Measurements from ENCODE around the gene ELL.

DNA sequence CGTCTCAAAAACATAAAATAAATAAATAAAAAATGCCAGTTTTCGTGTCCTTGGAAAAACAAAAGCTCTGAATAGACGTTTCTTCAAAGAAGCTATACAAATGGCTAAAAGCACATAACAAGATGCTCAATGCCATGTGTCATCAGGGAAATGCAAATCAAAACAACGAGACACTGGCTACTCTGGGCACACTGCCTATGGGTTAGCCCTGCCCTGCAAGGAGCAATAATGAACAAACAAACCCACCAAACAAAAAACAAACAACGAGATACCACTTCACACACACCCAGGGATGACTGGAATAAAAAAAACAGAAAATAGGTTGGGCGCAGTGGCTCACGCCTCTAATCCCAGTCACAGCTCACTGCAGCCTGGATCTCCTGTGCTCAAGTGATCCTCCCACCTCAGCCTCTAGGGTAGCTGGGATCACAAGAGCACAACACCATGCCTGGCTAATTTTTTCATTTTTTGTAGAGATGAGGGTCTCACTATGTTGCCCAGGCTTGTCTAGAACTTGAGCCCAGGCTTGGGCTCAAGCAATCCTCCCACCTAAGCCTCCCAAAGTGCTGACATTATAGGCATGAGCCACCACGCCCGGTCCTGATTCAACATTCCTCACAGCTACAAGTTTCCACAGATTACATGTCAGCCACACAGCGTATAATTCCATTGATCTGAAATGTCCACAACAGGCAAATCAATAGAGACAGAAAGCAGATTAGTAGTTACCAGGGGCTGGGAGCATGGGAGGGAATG lies 68.4 kb downstream of the ELL start:
- TF ChIP-seq, protein P1, sequence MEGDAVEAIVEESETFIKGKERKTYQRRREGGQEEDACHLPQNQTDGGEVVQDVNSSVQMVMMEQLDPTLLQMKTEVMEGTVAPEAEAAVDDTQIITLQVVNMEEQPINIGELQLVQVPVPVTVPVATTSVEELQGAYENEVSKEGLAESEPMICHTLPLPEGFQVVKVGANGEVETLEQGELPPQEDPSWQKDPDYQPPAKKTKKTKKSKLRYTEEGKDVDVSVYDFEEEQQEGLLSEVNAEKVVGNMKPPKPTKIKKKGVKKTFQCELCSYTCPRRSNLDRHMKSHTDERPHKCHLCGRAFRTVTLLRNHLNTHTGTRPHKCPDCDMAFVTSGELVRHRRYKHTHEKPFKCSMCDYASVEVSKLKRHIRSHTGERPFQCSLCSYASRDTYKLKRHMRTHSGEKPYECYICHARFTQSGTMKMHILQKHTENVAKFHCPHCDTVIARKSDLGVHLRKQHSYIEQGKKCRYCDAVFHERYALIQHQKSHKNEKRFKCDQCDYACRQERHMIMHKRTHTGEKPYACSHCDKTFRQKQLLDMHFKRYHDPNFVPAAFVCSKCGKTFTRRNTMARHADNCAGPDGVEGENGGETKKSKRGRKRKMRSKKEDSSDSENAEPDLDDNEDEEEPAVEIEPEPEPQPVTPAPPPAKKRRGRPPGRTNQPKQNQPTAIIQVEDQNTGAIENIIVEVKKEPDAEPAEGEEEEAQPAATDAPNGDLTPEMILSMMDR (IDR thresholded peaks at IDR 0.05): no peak
- TF ChIP-seq POLR2A (IDR thresholded peaks at IDR 0.05) (no peak), POLR2AphosphoS5 (IDR thresholded peaks at IDR 0.05) (no peak), EP300 (IDR thresholded peaks at IDR 0.05) (no peak)

Data from upper lobe of left lung (tissue), 4 donors.